DMS 273 (cell line): ENCODE results near the gene SRRM4.
A peak's percentile ranks its signal among the peaks of the same experiment; 100 is the strongest.

Experiments
- DNase-seq: peaks from one replicate; lab custom pipeline; 2025; ENCODE audit not compliant: unreplicated experiment; lab: John Stamatoyannopoulos, UW

Gene SRRM4

GRCh38 chr12:119115296-119115905 is 134.1 kb downstream of the SRRM4 start:
- DNase-seq = peak; percentile 72

GRCh38 chr12:119117936-119118335 is 136.6 kb downstream of the SRRM4 start:
- DNase-seq = no peak

- DNase-seq = no peak
Observed at GRCh38 chr12:119118625-119119024, 137.3 kb downstream of the SRRM4 start.

- no peak for DNase-seq
Observed at GRCh38 chr12:119122047-119122446, 140.7 kb downstream of the SRRM4 start.

GRCh38 chr12:119122751-119123150 is 141.4 kb downstream of the SRRM4 start:
- no peak for DNase-seq

GRCh38 chr12:119128527-119128926 is 147.2 kb downstream of the SRRM4 start:
- DNase-seq = no peak

GRCh38 chr12:119129827-119130434 is 148.6 kb downstream of the SRRM4 start:
- DNase-seq = no peak

GRCh38 chr12:119130523-119130922 is 149.2 kb downstream of the SRRM4 start:
- no peak for DNase-seq

GRCh38 chr12:119134284-119135072 is 153.1 kb downstream of the SRRM4 start:
- no peak for DNase-seq

GRCh38 chr12:119136811-119137410 is 155.6 kb downstream of the SRRM4 start:
- DNase-seq = no peak

GRCh38 chr12:119139448-119139847 is 158.1 kb downstream of the SRRM4 start:
- no peak for DNase-seq

GRCh38 chr12:119145367-119145766 is 164.0 kb downstream of the SRRM4 start:
- no peak for DNase-seq

- no peak for DNase-seq
Observed at GRCh38 chr12:119147847-119148448, 166.6 kb downstream of the SRRM4 start.

- DNase-seq = no peak
Observed at GRCh38 chr12:119149270-119149669, 167.9 kb downstream of the SRRM4 start.

- peak; percentile 14 for DNase-seq
Observed at GRCh38 chr12:119151445-119152026, 170.2 kb downstream of the SRRM4 start.

GRCh38 chr12:119153477-119154434 is 172.4 kb downstream of the SRRM4 start:
- no peak for DNase-seq

GRCh38 chr12:119154435-119154818 is 173.1 kb downstream of the SRRM4 start:
- peak; percentile 5 for DNase-seq

- peak; percentile 84 for DNase-seq
Observed at GRCh38 chr12:119156401-119157044, 175.2 kb downstream of the SRRM4 start.

GRCh38 chr12:119157528-119157927 is 176.2 kb downstream of the SRRM4 start:
- DNase-seq = peak; percentile 94
